SK-N-MC (cell line): Measurements from ENCODE around the gene CCL26.
"Not testable (repeated sequence)": the region's sequence is repeated elsewhere in the genome, so short reads cannot be mapped to it uniquely, and the experiment has no call there.

Experiments used
- DNase-seq: peaks from one replicate; pipeline ENCODE4 v3.0.0-alpha.2; 2011; ENCODE audit warnings: low read depth, low spot score
- H3K27ac ChIP-seq: fragments of 200-600 bp; sonication (generic); 2 replicates; pipeline ENCODE4 v1.5.1; 2016; ENCODE audit warnings: mixed run types
- H3K36me3 ChIP-seq: fragments of 200-600 bp; sonication (generic); 2 replicates; pipeline ENCODE4 v1.6.1; 2017; ENCODE audit warnings: antibody characterized with exemption, low read length, mixed read lengths; ENCODE audit not compliant: insufficient read depth
- H3K4me3 ChIP-seq: fragments of 200-600 bp; sonication (generic); 2 replicates; pipeline ENCODE4 v1.5.1; 2016
- H3K9ac ChIP-seq: fragments of 200-600 bp; sonication (generic); 2 replicates; pipeline ENCODE4 v1.8.0; 2017; ENCODE audit warnings: mixed run types, mixed read lengths; ENCODE audit not compliant: insufficient read length
- H3K9me3 ChIP-seq: fragments of 200-600 bp; sonication (generic); 2 replicates; pipeline ENCODE4 v1.6.1; 2017; ENCODE audit warnings: low read depth, mild to moderate bottlenecking, antibody characterized with exemption, low read length, moderate library complexity, mixed read lengths
- EZH2 ChIP-seq: fragments of 200-600 bp; sonication (generic); IDR thresholded peaks from one replicate; pipeline ENCODE4 v1.6.1; 2017; ENCODE audit warnings: antibody characterized with exemption
- FOXP2 ChIP-seq: optimal IDR thresholded peaks from 2 replicates; pipeline ENCODE3; 2011; ENCODE audit warnings: mild to moderate bottlenecking, moderate library complexity; ENCODE audit not compliant: insufficient read depth; ENCODE audit errors: extremely low read length, control extremely low read depth
- POLR2AphosphoS5 ChIP-seq: IDR thresholded peaks from 2 replicates; pipeline ENCODE4 v1.6.1; 2012; ENCODE audit warnings: mild to moderate bottlenecking, low read depth, low read length, borderline replicate concordance

The CCL26 gene

GRCh38 chr7:75723444-75723843 lies 48.6 kb downstream of the CCL26 start:
- no peak overlapping the region for H3K27ac ChIP-seq
- no peak for DNase-seq
- H3K36me3 ChIP-seq: no peaks in the 10 kb centered on the region
- H3K9me3 ChIP-seq: no peaks in the 10 kb centered on the region
- no peak overlapping the region for H3K4me3 ChIP-seq
- TF ChIP-seq POLR2AphosphoS5 (no peak), EZH2 (no peak), FOXP2 (no peak)
- H3K9ac ChIP-seq: no peak overlapping the region

GRCh38 chr7:75722373-75722772 lies 49.6 kb downstream of the CCL26 start:
- H3K9me3 ChIP-seq: no peaks in the 10 kb centered on the region
- H3K36me3 ChIP-seq: no peaks in the 10 kb centered on the region
- no peak overlapping the region for H3K9ac ChIP-seq
- TF ChIP-seq FOXP2 (no peak), POLR2AphosphoS5 (no peak), EZH2 (no peak)
- H3K27ac ChIP-seq: no peak overlapping the region
- H3K4me3 ChIP-seq: no peak overlapping the region
- DNase-seq: no peak

GRCh38 chr7:75721922-75722321 lies 50.1 kb downstream of the CCL26 start:
- H3K9me3 ChIP-seq, H3K9ac ChIP-seq, H3K27ac ChIP-seq, H3K4me3 ChIP-seq, DNase-seq, H3K36me3 ChIP-seq: not testable (repeated sequence)

- Histone ChIP-seq H3K9ac (no peak overlapping the region), H3K27ac (no peak overlapping the region)
Measured at GRCh38 chr7:75721426-75721825, 50.6 kb downstream of the CCL26 start.

GRCh38 chr7:75719626-75720025 lies 52.4 kb downstream of the CCL26 start:
- no peak for TF ChIP-seq POLR2AphosphoS5
- TF ChIP-seq FOXP2: no peak
- TF ChIP-seq EZH2: no peak
- Histone ChIP-seq H3K9me3 (no peaks in the 10 kb centered on the region), H3K27ac (no peak overlapping the region), H3K36me3 (no peaks in the 10 kb centered on the region), H3K4me3 (no peak overlapping the region), H3K9ac (no peak overlapping the region)
- DNase-seq: no peak

More at GRCh38 chr7:75721426-75721825, 50.6 kb downstream of the CCL26 start:
- DNase-seq: no peak
- TF ChIP-seq POLR2AphosphoS5 (no peak), EZH2 (no peak), FOXP2 (no peak)
- Histone ChIP-seq H3K4me3 (no peak overlapping the region), H3K9me3 (no peaks in the 10 kb centered on the region), H3K36me3 (no peaks in the 10 kb centered on the region)
